Mesodermal cell (in vitro differentiated cells): Measurements from ENCODE around the gene SRD5A1.

Experiments used
- H3K27ac ChIP-seq: 2 replicates; pipeline ENCODE4 v1.7.0; 2013; ENCODE audit warnings: mild to moderate bottlenecking, low read depth, low read length, moderate library complexity; ENCODE audit not compliant: severe bottlenecking
- H3K36me3 ChIP-seq: 2 replicates; pipeline ENCODE4 v1.7.1; 2013; ENCODE audit warnings: mild to moderate bottlenecking, low read length, moderate library complexity; ENCODE audit not compliant: control insufficient read depth, insufficient read depth
- H3K4me1 ChIP-seq: one replicate; pipeline ENCODE4 v1.7.1; 2013; ENCODE audit warnings: mild to moderate bottlenecking, low read length; ENCODE audit not compliant: insufficient read depth, control insufficient read depth, poor library complexity, severe bottlenecking
- H3K4me3 ChIP-seq: 2 replicates; pipeline ENCODE4 v1.7.0; 2013; ENCODE audit warnings: low read length, control low read depth, mild to moderate bottlenecking; ENCODE audit not compliant: insufficient read depth, poor library complexity, severe bottlenecking; ENCODE audit errors: extremely low read depth
- H3K9me3 ChIP-seq: 2 replicates; pipeline ENCODE4 v1.7.1; 2013; ENCODE audit warnings: mild to moderate bottlenecking, low read length, moderate library complexity; ENCODE audit not compliant: control insufficient read depth
- WGBS, 2 experiments: methylation state at CpG; one replicate each; pipeline ENCODE4 v1.1.5; 2013; ENCODE audit warnings: missing lambda C conversion rate in 2 of 2; ENCODE audit not compliant: insufficient coverage in 2 of 2; 5-methylcytosine and 5-hydroxymethylcytosine counted together

The SRD5A1 gene

DNA sequence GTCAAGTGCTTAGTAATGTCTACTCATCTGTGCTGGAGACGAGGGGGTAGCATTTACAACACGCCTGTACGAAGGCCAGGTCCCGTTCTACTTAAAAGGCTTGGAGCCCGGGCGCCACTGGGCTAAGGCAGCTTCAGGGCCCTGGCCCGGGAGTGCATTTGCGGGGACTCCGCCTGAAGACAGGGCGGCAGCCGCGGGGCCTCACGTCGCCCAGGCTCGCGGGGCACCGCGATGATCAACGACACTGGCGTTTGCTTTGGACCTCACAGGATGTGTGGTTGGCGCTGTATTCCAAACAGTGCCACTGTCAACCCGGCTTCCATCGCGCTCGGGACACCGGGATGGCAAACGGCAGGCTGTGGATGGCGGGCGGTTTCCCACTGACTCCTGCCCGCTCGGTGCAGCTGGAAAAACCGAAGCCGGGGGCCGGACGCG is 78.9 kb downstream of the SRD5A1 start:
- 0 to 1% methylated on average over 32 to 35 of the region's 36 CpGs for WGBS, 2 experiments

DNA sequence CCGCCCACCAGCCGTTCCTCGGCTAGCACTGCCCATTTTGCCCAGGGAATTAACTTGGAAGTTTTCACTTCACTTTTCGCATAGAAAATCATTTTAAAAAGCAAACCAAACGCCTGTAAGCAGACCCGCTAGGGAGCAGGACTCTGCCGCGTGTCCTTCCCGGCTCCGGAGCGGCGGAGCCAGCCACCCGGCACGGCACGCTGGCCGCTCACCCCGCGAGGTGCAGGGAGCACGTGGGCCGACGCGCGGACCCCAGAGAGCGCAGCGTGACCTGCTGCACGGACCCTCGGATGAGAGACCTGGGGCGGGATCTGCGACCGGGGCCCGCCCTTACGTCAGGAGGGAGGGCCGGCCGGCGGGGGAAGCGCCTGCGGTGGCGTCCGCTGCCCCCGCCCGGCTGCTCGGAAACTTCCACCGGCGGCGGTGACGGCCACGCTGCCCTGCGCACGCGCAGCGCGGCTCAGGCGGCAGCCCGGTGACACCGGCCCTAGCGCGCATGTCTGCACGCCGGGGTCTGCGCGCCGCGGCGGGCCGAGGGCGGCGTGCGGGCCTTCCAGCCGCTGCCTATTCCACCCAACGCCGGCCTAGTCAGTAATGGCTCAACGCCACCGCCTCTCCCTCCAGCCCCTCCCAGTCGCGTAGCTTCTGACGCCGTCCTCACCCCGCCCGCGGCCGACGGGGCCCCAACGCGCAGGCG is 79.5 kb downstream of the SRD5A1 start:
- 0 to 1% methylated on average over 46 to 81 of the region's 85 CpGs for WGBS, 2 experiments
- Histone ChIP-seq H3K4me3 (peak overlapping the region; percentile 64), H3K36me3 (peaks cover 14% of the 10 kb centered on the region), H3K4me1 (peaks cover 18% of the 10 kb centered on the region), H3K27ac (peak overlapping the region; percentile 93), H3K9me3 (no peaks in the 10 kb centered on the region)

More for the DNA sequence above, 78.9 kb downstream of the SRD5A1 start:
- Histone ChIP-seq H3K4me1 (peaks cover 16% of the 10 kb centered on the region), H3K4me3 (peak overlapping the region; percentile 64), H3K27ac (peak overlapping the region; percentile 93), H3K36me3 (peaks cover 9% of the 10 kb centered on the region), H3K9me3 (no peaks in the 10 kb centered on the region)

- Histone ChIP-seq H3K4me3 (peak within 1 kb of the TSS; percentile 64), H3K9me3 (no peaks in the 10 kb centered on the region), H3K36me3 (peaks cover 21% of the 10 kb centered on the region), H3K4me1 (peaks cover 18% of the 10 kb centered on the region), H3K27ac (peak within 1 kb of the TSS; percentile 93)
- WGBS, 2 experiments: 0% methylated on average over 72 to 75 of the region's 174 CpGs
Observed at GRCh38 chr5:6713274-6714225, 80.3 kb downstream of the SRD5A1 start, which contains the start of gene TENT4A. Gene TENT4A (plus strand): TSS chr5:6713432. CDS start chr5:6713984, 552 bp downstream.

- no peaks in the 10 kb centered on the region for H3K9me3 ChIP-seq
- 0% methylated on average over 66 to 72 of the region's 99 CpGs for WGBS, 2 experiments
- H3K4me1 ChIP-seq: peaks cover 18% of the 10 kb centered on the region
- peak overlapping the region; percentile 54 for H3K4me3 ChIP-seq
- peaks cover 30% of the 10 kb centered on the region for H3K36me3 ChIP-seq
- no peak overlapping the region for H3K27ac ChIP-seq
Observed at GRCh38 chr5:6714226-6715041, 81.2 kb downstream of the SRD5A1 start.

GRCh38 chr5:6715271-6715670 is 82.0 kb downstream of the SRD5A1 start:
- H3K4me3 ChIP-seq: peak overlapping the region; percentile 54
- no peaks in the 10 kb centered on the region for H3K9me3 ChIP-seq
- peaks cover 18% of the 10 kb centered on the region for H3K4me1 ChIP-seq
- no peak overlapping the region for H3K27ac ChIP-seq
- H3K36me3 ChIP-seq: peaks cover 35% of the 10 kb centered on the region
- 71 to 89% methylated on average over 3 to 5 of the region's 6 CpGs for WGBS, 2 experiments

DNA sequence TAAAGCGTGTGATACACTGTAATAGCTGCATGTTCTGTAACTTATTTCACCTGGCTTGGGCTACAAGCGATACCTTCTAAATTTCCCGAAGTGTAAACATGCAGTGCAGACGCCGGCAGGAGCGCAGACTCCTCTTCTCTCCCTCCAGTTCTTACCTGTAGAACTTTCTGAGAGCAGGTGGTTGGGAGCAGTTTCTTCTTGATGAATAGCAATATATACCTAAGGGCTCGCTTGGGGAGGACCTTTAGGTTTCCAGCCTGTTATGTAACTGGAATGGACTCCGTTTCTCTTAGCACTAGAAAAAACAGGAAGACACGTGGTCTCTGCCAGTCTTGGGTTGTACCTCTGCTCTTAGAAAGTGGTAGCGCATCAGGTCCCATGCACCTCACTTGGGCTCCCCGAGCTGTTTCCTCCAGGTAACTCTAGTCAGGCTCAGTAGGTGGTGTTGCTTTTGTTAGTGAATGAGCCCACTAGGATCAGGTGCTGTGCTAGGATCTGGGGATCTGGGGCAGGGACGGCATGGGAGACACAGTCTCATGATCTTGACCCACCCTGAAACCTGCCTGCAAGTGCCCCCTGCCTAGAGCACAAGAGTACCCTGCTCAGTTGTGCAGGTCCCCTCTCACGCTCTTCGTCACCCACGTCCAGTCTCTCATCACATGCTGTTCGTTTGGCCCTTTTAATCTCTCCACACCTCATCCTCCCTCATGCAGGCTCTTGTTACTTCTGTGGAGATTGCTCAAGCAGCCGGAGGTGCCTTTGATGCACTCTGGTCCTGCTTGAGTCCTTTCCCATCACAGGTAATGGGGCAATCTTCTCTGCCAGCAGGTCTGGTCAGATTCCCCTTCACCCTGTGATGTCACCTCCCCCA is 82.8 kb downstream of the SRD5A1 start:
- WGBS, 2 experiments: 90 to 94% methylated on average over 14 to 15 of the region's 17 CpGs
- H3K9me3 ChIP-seq: no peaks in the 10 kb centered on the region
- H3K36me3 ChIP-seq: peaks cover 35% of the 10 kb centered on the region
- H3K4me3 ChIP-seq: peak overlapping the region; percentile 54
- H3K4me1 ChIP-seq: peaks cover 21% of the 10 kb centered on the region
- H3K27ac ChIP-seq: no peak overlapping the region

DNA sequence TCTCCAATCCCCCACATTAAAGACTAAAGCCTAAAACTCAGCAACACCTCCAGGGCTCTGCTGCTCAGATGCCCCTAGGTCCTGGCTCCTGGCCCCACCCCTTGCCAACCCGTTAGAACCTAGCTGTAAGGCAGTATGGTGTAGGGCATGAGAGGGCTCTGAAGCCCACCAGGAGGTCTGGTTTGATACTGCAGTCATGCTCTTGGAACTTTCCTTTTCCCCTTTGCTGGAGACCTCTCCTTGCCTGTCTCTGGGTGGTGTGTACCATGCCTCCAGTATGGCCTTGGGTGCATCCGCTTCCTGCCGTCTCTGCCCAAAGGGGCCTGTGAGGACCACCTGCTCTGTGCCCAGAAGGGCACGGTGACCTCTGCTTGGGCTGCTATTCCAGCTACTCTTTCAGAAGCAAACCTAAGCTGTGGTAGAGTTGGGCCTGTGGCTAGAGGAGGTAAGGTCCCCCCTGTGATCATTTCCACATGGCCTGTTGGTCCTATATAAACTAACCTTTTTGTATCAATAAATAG is 83.4 kb downstream of the SRD5A1 start:
- peaks cover 35% of the 10 kb centered on the region for H3K36me3 ChIP-seq
- peaks cover 22% of the 10 kb centered on the region for H3K4me1 ChIP-seq
- no peaks in the 10 kb centered on the region for H3K9me3 ChIP-seq
- H3K4me3 ChIP-seq: no peak overlapping the region
- no peak overlapping the region for H3K27ac ChIP-seq
- 90 to 100% methylated on average over 1 to 3 of the region's 4 CpGs for WGBS, 2 experiments

- no peak overlapping the region for H3K27ac ChIP-seq
- peaks cover 35% of the 10 kb centered on the region for H3K36me3 ChIP-seq
- H3K4me1 ChIP-seq: peaks cover 22% of the 10 kb centered on the region
- H3K9me3 ChIP-seq: no peaks in the 10 kb centered on the region
- no peak overlapping the region for H3K4me3 ChIP-seq
Observed at GRCh38 chr5:6717247-6717646, 84.0 kb downstream of the SRD5A1 start.

DNA sequence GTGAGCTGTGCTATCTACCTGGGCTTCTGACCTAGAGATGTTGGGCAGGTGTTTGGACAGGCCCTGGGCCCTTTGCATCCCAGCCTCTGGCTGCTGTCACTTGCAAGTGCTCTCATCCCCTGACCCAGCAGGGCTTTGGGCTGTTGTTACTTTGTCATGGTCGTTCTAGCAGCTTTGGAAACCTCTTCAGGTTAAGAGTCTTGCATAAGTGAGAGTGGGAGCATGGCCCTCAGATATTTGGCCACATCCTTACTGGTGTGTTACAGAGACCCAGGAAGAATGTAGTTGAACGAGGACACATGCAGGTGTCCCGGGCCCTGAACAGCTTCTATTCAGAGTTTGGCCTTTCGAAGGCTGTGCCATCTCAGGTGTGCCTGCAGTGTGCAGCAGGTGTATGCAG is 84.4 kb downstream of the SRD5A1 start:
- Histone ChIP-seq H3K27ac (no peak overlapping the region), H3K36me3 (peaks cover 35% of the 10 kb centered on the region), H3K4me1 (peaks cover 22% of the 10 kb centered on the region), H3K4me3 (no peak overlapping the region), H3K9me3 (no peaks in the 10 kb centered on the region)
- 63 to 92% methylated on average over 1 to 4 of the region's 4 CpGs for WGBS, 2 experiments
